Measurements from ENCODE around the gene FGF10. TPM values are rescaled to one million over a fixed set of nuclear protein-coding genes. Genes with fewer than 3 reads are reported as not detected.

Gene FGF10
- total RNA-seq, 1 experiment from 2014 or later = not detected

GRCh38 chr5:44384816-44385215, 4.4 kb downstream of the FGF10 start:
- no peaks in the 10 kb centered on the region for H3K4me1 Mint-ChIP-seq (ENCODE audit: low read depth, unreplicated experiment)
- TF ChIP-seq CTCF (IDR thresholded peaks at IDR 0.05; ENCODE audit: unreplicated experiment) = no peak
- CTCF ChIA-PET = no interaction called here
- H3K4me3 Mint-ChIP-seq (ENCODE audit: low read depth, unreplicated experiment) = no peak overlapping the region
- H3K27ac Mint-ChIP-seq (ENCODE audit: unreplicated experiment) = no peak overlapping the region
- no peaks in the 10 kb centered on the region for H3K36me3 Mint-ChIP-seq (ENCODE audit: insufficient read depth, unreplicated experiment)
- no TSS peak for BruUV-seq (replicated peaks)
- no peak for DNase-seq
- H3K27me3 Mint-ChIP-seq (ENCODE audit: unreplicated experiment) = peaks cover 34% of the 10 kb centered on the region
- intact Hi-C loops (cut with micrococcal nuclease; ENCODE audit: unreplicated experiment) = no loop called here
- peaks cover under 1% of the 10 kb centered on the region for H3K9me3 Mint-ChIP-seq (ENCODE audit: low read depth, unreplicated experiment)

GRCh38 chr5:44382894-44383293, 6.3 kb downstream of the FGF10 start:
- BruUV-seq (replicated peaks) = no TSS peak
- intact Hi-C loops (cut with micrococcal nuclease; ENCODE audit: unreplicated experiment) = no loop called here
- no peaks in the 10 kb centered on the region for H3K36me3 Mint-ChIP-seq (ENCODE audit: insufficient read depth, unreplicated experiment)
- CTCF ChIA-PET = no interaction called here
- no peak overlapping the region for H3K4me3 Mint-ChIP-seq (ENCODE audit: low read depth, unreplicated experiment)
- no peaks in the 10 kb centered on the region for H3K4me1 Mint-ChIP-seq (ENCODE audit: low read depth, unreplicated experiment)
- no peak overlapping the region for H3K27ac Mint-ChIP-seq (ENCODE audit: unreplicated experiment)
- peaks cover 14% of the 10 kb centered on the region for H3K27me3 Mint-ChIP-seq (ENCODE audit: unreplicated experiment)
- H3K9me3 Mint-ChIP-seq (ENCODE audit: low read depth, unreplicated experiment) = peaks cover 2% of the 10 kb centered on the region
- no peak for TF ChIP-seq CTCF (IDR thresholded peaks at IDR 0.05; ENCODE audit: unreplicated experiment)
- DNase-seq = no peak

GRCh38 chr5:44377057-44377456, 12.2 kb downstream of the FGF10 start:
- intact Hi-C loops (cut with micrococcal nuclease; ENCODE audit: unreplicated experiment) = no loop called here
- Mint-ChIP-seq H3K9me3 (ENCODE audit: low read depth, unreplicated experiment) (peaks cover 5% of the 10 kb centered on the region), H3K4me1 (ENCODE audit: low read depth, unreplicated experiment) (no peaks in the 10 kb centered on the region), H3K27ac (ENCODE audit: unreplicated experiment) (no peak overlapping the region), H3K36me3 (ENCODE audit: insufficient read depth, unreplicated experiment) (no peaks in the 10 kb centered on the region), H3K27me3 (ENCODE audit: unreplicated experiment) (no peaks in the 10 kb centered on the region), H3K4me3 (ENCODE audit: low read depth, unreplicated experiment) (no peak overlapping the region)
- CTCF ChIA-PET = interaction anchor here (0.6 kb wide), 1 partner anchor 75 kb away, joined by 14 read pairs; no protein-coding TSS in a partner anchor
- no peak for DNase-seq
- no peak for TF ChIP-seq CTCF (IDR thresholded peaks at IDR 0.05; ENCODE audit: unreplicated experiment)
- no TSS peak for BruUV-seq (replicated peaks)

GRCh38 chr5:44372028-44372427, 17.2 kb downstream of the FGF10 start:
- Mint-ChIP-seq H3K36me3 (ENCODE audit: insufficient read depth, unreplicated experiment) (no peaks in the 10 kb centered on the region), H3K4me3 (ENCODE audit: low read depth, unreplicated experiment) (no peak overlapping the region), H3K9me3 (ENCODE audit: low read depth, unreplicated experiment) (peaks cover 2% of the 10 kb centered on the region), H3K27ac (ENCODE audit: unreplicated experiment) (no peak overlapping the region), H3K4me1 (ENCODE audit: low read depth, unreplicated experiment) (no peaks in the 10 kb centered on the region), H3K27me3 (ENCODE audit: unreplicated experiment) (no peaks in the 10 kb centered on the region)
- CTCF ChIA-PET = no interaction called here
- intact Hi-C loops (cut with micrococcal nuclease; ENCODE audit: unreplicated experiment) = no loop called here
- no peak for DNase-seq
- BruUV-seq (replicated peaks) = no TSS peak
- no peak for TF ChIP-seq CTCF (IDR thresholded peaks at IDR 0.05; ENCODE audit: unreplicated experiment)

All from Calu3 (cell line).